Spinal cord (tissue), 10 donors: ENCODE data around the gene MALT1. TPM values are rescaled to one million over a fixed set of nuclear protein-coding genes. Genes with fewer than 3 reads are reported as not detected.

ENCODE experiments used
- DNase-seq, 6 donors: peaks; one replicate each; pipeline versions ENCODE4 v3.0.0 to v3.0.0-alpha.2; 2013 to 2015; ENCODE audit warnings: low spot score in 6 of 6, low read depth in 4 of 6
- H3K27ac ChIP-seq: one replicate; pipeline ENCODE4 v1.5.1; 2013; ENCODE audit warnings: low read depth, low read length, control low read depth
- H3K27me3 ChIP-seq: one replicate; pipeline ENCODE4 v1.6.1; 2013; ENCODE audit warnings: low read length; ENCODE audit not compliant: control insufficient read depth, insufficient read depth
- H3K36me3 ChIP-seq: one replicate; pipeline ENCODE4 v1.6.1; 2013; ENCODE audit warnings: low read length; ENCODE audit not compliant: control insufficient read depth, insufficient read depth
- H3K4me1 ChIP-seq: one replicate; pipeline ENCODE4 v1.6.1; 2013; ENCODE audit warnings: low read length; ENCODE audit not compliant: control insufficient read depth, insufficient read depth
- H3K4me3 ChIP-seq: one replicate; pipeline ENCODE4 v1.5.1; 2013; ENCODE audit warnings: low read depth, low read length, control low read depth
- H3K9me3 ChIP-seq: one replicate; pipeline ENCODE4 v1.6.1; 2013; ENCODE audit warnings: low read length; ENCODE audit not compliant: control insufficient read depth, insufficient read depth
- WGBS: methylation state at CpG from one replicate; pipeline ENCODE4 v1.1.5; 2013; ENCODE audit warnings: missing lambda C conversion rate; ENCODE audit not compliant: insufficient coverage; 5-methylcytosine and 5-hydroxymethylcytosine counted together
- polyA plus RNA-seq, 2 donors: library from polyadenylated mRNA; unstranded; fragments of 120-200 nt; gene quantifications; one replicate each; pipeline ENCODE4 v1.2.1, GENCODE V29; 2013; ENCODE audit not compliant: insufficient read length in 2 of 2
- total RNA-seq, 2 donors: library from RNA; depleted of rRNA in 1 of 2; stranded (reverse); fragments of 120-200 nt in 1 of 2; fragments of >200 nt in 1 of 2; gene quantifications; one replicate each; pipeline versions ENCODE4 v1.2.3 to v1.2.4, GENCODE V29; 2013 to 2014
- donor health status: healthy.

The MALT1 gene
- total and polyA plus RNA-seq, 4 donors: 17.1 to 32.0 (median 23.3) TPM

DNA sequence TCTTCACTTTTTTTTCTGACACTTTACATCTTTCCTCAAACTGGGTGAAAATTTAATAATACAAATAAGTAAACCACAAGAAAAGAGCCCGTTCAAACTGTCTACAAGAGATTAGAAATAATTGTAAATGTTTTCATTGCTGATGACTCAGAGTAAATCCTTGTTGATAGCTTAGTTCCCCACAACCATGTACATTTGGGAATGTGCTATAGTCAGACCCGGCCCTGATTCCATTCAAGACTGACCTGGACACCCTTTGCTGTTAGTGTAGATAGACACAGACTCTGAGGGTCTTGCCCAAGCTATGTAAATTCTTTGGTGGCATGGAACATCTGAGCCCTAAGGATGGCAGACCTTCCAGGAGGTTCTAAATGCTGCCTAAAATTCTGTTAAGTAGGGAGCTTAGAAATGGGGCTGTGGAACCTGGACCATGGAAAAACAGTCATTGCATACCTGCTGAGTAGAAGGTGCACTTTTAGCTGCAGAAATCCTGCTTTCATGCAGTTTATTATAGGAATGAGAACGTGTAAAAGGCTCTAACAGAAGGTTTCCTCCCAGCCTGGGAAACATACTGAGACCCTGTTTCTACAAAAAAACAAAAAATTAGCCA is 3.7 kb downstream of the MALT1 start:
- H3K9me3 ChIP-seq: no peaks in the 10 kb centered on the region
- no peak overlapping the region for H3K27ac ChIP-seq
- no peak for DNase-seq
- no peak overlapping the region for H3K4me3 ChIP-seq
- WGBS: no CpG with 5 or more reads among the region's 3 CpGs
- H3K27me3 ChIP-seq: no peaks in the 10 kb centered on the region
- H3K4me1 ChIP-seq: peaks cover 10% of the 10 kb centered on the region
- H3K36me3 ChIP-seq: no peaks in the 10 kb centered on the region

DNA sequence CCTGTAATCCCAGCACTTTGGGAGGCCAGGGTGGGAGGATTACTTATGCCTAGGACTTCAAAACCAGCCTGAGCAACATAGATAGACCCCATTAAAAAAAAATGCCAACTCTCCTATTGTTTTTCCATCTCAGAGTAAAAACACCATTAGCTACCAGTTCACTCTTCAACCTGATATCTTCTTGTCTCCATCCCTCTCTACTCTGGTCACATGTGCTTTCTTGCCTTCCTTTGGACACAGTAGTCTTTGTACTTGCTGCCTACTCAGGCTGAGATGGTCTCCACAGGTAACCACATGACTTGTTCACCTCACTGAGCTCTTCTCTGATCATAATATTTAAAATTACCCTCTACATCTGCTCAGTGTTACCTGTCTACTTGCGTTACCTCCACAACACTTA is 5.0 kb downstream of the MALT1 start:
- H3K27ac ChIP-seq: no peak overlapping the region
- WGBS: no CpG with 5 or more reads among the region's 1 CpG
- peaks cover 3% of the 10 kb centered on the region for H3K4me1 ChIP-seq
- H3K4me3 ChIP-seq: no peak overlapping the region
- H3K9me3 ChIP-seq: no peaks in the 10 kb centered on the region
- no peaks in the 10 kb centered on the region for H3K27me3 ChIP-seq
- no peak for DNase-seq
- no peaks in the 10 kb centered on the region for H3K36me3 ChIP-seq

DNA sequence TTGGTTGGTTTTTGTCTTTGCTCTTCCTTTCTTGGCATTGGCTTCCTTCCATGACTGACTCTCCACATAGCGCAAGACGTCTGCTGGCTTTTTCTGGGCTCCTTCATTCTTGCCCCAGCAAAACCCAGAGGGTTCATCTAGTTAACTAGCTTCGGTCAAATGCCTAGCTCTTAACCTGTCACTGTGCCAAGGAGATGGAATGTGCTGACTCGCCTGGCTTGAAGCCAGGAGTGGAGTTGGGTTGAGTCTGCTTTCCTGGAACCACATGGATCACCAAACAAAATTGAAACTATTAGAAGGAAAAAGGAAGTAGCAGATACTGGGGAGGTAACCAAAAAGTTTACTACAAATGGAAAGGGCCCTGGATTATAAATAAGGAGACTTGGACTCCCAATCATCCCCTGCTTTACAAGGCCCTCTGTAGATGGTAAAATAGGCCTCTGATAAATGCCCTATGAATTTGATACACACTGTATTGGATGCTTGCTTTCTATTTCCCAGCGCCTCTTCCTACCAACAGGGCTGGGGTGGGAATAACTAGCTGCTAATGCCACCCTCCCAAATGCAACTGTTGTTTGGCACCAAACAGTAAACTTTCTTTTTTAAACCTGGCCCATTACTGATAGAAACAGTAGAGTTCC is 11.3 kb downstream of the MALT1 start:
- Histone ChIP-seq H3K4me3 (no peak overlapping the region), H3K27ac (no peak overlapping the region), H3K36me3 (peaks cover 9% of the 10 kb centered on the region), H3K27me3 (no peaks in the 10 kb centered on the region), H3K9me3 (no peaks in the 10 kb centered on the region), H3K4me1 (no peaks in the 10 kb centered on the region)
- 88% methylated on average over 2 of the region's 5 CpGs for whole genome bisulfite sequencing
- peak in 2 of 6 donors; percentile 33 to 59 for DNase-seq

DNA sequence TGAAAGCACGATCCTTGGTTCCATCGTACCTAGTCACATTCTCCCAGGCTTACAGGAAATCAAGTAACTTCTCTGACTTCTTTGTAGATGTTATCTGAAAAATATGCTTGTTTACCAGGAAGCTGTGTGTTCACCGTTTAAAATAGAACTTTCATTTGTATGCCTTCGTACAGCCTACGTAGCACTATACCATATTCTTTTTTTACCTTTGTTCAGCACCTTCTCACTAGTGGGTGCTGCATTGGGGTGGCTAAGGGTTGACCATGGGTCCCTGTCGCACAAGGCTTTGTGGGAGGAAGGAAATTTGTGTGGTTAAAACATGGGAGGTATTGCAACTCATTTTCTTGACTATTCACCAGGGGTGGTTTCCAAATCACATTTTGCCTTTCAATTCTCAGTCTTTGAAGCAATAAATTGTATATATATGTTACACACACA is 16.6 kb downstream of the MALT1 start:
- H3K36me3 ChIP-seq: peaks cover 12% of the 10 kb centered on the region
- no CpG with 5 or more reads among the region's 6 CpGs for WGBS
- no peaks in the 10 kb centered on the region for H3K4me1 ChIP-seq
- H3K4me3 ChIP-seq: no peak overlapping the region
- no peaks in the 10 kb centered on the region for H3K9me3 ChIP-seq
- no peaks in the 10 kb centered on the region for H3K27me3 ChIP-seq
- no peak overlapping the region for H3K27ac ChIP-seq
- no peak for DNase-seq

DNA sequence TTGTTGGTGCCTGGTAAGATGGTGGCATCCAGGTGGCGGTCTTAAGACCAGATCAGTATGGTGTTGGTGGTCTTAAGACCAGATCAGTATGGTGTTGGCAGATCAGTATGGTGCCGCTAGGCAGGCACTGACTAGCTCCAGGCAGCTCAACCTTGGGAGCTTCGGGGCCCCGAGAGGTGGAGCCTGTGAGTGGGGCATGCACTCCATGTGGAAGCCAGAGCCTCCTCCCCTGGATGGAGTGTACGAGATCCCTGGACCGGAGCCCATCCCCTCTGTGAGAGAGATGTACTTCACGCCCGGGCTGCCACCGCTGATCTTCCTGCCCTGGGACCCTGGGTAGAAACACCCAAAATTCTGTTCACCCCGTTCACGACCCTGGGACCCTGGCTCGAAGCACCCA is 19.0 kb downstream of the MALT1 start:
- DNase-seq: no peak
- Histone ChIP-seq H3K27ac (no peak overlapping the region), H3K4me3 (no peak overlapping the region), H3K9me3 (no peaks in the 10 kb centered on the region), H3K36me3 (peaks cover 12% of the 10 kb centered on the region), H3K27me3 (no peaks in the 10 kb centered on the region), H3K4me1 (no peaks in the 10 kb centered on the region)
- 95% methylated on average over 12 of the region's 12 CpGs for WGBS

DNA sequence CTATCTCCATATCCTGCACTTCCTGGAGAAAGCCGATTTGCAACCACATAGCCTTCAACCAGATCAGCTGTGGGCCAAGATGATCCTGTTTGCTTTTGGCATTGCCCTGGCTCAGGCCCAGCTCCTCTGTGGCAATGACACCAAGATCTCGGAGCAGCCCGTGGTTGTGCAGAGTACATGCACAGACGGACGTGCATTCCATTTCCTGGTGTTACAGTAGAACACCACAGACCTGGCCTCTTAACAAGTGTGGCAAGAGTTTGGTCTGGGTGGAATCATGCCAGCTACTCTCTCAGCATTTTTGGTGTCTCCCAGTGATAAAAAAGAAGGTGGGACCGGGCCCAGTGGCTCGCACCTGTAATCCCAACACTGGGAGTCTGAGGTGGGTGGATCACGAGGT is 20.0 kb downstream of the MALT1 start:
- H3K4me3 ChIP-seq: no peak overlapping the region
- DNase-seq: no peak
- no peak overlapping the region for H3K27ac ChIP-seq
- 100% methylated on average over 2 of the region's 8 CpGs for WGBS
- H3K4me1 ChIP-seq: no peaks in the 10 kb centered on the region
- no peaks in the 10 kb centered on the region for H3K9me3 ChIP-seq
- H3K27me3 ChIP-seq: no peaks in the 10 kb centered on the region
- peaks cover 6% of the 10 kb centered on the region for H3K36me3 ChIP-seq

DNA sequence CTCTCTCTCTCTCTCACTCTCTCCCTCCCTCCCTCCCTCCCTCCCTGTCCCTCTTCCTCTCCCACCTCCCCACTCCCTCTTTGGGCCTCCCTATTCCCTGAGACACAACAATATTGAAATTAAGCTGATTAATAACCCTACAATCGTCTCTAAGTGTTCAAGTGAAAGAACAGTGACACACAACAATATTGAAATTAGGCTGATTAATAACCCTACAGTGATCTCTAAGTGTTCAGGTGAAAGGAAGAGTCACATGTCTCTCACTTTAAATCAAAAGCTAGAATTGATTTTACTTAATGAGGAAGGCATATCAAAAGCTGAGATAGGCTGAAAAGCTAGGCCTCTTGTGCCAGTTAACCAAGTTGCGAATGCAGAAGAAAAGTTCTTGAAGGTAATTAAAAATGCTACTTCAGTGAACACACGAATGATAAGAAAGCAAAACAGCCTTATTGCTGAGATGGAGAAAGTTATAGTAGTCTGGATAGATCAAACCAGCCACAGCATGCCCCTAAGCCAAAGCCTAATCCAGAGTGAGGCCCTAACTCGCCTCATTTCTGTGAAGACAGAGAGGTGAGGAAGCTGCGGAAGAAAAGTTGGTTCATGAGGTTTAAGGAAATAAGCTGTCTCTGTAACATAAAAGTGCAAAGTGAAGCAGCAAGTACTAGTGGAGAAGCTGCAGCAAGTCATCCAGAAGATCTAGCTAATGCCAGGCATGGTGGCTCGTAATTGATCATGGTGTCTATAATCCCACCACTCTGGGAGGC is 21.3 kb downstream of the MALT1 start:
- peaks cover 5% of the 10 kb centered on the region for H3K36me3 ChIP-seq

DNA sequence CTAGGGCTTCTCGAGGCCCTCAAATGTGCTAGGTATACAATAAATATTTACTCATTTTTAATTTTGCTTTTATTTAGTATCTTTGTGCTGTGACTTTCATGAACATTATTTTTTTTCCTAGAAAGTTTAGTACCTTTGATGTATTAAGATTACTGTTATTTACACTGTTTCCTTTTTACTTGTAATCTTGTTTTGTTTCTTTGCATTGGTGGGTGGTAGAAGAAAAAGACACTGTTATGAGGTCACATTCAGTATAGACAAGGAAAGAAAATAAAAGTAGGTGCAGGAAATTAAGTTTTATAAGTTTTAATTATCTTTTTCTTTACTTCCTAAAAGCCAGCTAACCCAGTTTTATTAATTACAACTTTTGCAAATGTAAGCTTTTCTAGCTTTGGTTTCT is 23.0 kb downstream of the MALT1 start:
- no peak for DNase-seq
- Histone ChIP-seq H3K4me3 (no peak overlapping the region), H3K4me1 (no peaks in the 10 kb centered on the region), H3K9me3 (no peaks in the 10 kb centered on the region), H3K36me3 (peaks cover 5% of the 10 kb centered on the region), H3K27me3 (no peaks in the 10 kb centered on the region), H3K27ac (no peak overlapping the region)
- WGBS: no CpG with 5 or more reads among the region's 1 CpG

More for the DNA sequence above, 21.3 kb downstream of the MALT1 start:
- 88% methylated on average over 4 of the region's 6 CpGs for WGBS
- Histone ChIP-seq H3K27me3 (no peaks in the 10 kb centered on the region), H3K27ac (no peak overlapping the region), H3K4me1 (no peaks in the 10 kb centered on the region), H3K9me3 (no peaks in the 10 kb centered on the region), H3K4me3 (no peak overlapping the region)
- peak in 1 of 6 donors; percentile 14 for DNase-seq

DNA sequence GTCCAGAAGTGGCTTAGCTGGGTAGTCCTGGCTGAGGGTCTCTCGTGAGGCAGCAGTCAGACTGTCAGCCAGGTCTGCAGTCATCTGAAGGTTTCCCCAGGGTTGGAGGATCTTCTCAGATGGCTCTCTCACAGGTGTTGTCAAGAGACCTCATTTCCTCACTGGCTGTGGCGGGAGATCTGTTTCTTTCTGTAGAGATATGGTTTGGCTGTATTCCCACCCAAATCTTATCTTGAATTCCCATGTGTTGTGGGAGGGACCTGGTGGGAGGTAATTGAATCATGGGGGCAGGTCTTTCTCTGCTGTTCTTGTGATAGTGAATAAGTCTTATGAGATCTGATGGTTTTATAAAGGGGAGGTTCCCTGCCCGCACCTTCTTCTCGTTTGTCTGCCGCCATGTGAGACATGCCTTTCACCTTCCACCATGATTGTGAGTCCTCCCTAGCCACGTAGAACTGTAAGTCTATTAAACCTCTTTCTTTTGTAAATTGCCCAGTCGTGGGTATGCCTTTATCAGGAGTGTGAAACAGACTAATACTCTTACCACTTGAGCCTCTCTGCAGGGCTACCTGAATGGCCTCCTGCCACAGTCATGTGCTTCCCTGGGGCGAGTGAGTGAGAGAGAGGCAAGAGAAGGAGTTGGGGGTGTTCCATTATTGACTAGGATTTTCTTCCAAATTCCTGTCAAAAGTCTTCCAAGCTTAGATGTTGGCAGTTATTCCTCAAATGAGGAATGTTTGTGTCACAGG is 23.6 kb downstream of the MALT1 start:
- DNase-seq: no peak
- Histone ChIP-seq H3K27ac (no peak overlapping the region), H3K4me1 (no peaks in the 10 kb centered on the region), H3K9me3 (no peaks in the 10 kb centered on the region), H3K36me3 (peaks cover 5% of the 10 kb centered on the region), H3K27me3 (no peaks in the 10 kb centered on the region), H3K4me3 (no peak overlapping the region)
- WGBS: 86% methylated on average over 2 of the region's 8 CpGs
